Glutamatergic neuron (in vitro differentiated cells): ENCODE data around the gene ANO3. TPM values are rescaled to one million over a fixed set of nuclear protein-coding genes. Genes with fewer than 3 reads are reported as not detected.

Source experiments
- DNase-seq: peaks from one replicate; pipeline ENCODE4 v3.0.0; 2022
- H3K27ac Mint-ChIP-seq: one replicate; pipeline ENCODE4 v1.8.0; 2020; ENCODE audit warnings: mild to moderate bottlenecking, mixed read lengths, inconsistent platforms; ENCODE audit not compliant: unreplicated experiment
- H3K27me3 Mint-ChIP-seq: one replicate; pipeline ENCODE4 v1.8.0; 2020; ENCODE audit warnings: mild to moderate bottlenecking, moderate library complexity, mixed read lengths, inconsistent platforms; ENCODE audit not compliant: unreplicated experiment
- H3K36me3 Mint-ChIP-seq: one replicate; pipeline ENCODE4 v1.8.0; 2020; ENCODE audit warnings: mild to moderate bottlenecking, mixed read lengths, inconsistent platforms; ENCODE audit not compliant: unreplicated experiment
- H3K4me1 Mint-ChIP-seq: one replicate; pipeline ENCODE4 v1.8.0; 2020; ENCODE audit warnings: mild to moderate bottlenecking, low read depth, mixed read lengths, inconsistent platforms; ENCODE audit not compliant: unreplicated experiment
- H3K4me3 Mint-ChIP-seq: one replicate; pipeline ENCODE4 v1.8.0; 2020; ENCODE audit warnings: mild to moderate bottlenecking, mixed read lengths, inconsistent platforms; ENCODE audit not compliant: unreplicated experiment
- H3K9me3 Mint-ChIP-seq: one replicate; pipeline ENCODE4 v1.8.0; 2020; ENCODE audit warnings: mild to moderate bottlenecking, moderate library complexity, mixed read lengths, inconsistent platforms; ENCODE audit not compliant: unreplicated experiment
- CTCF ChIP-seq: fragments of 200-600 bp; sonication (generic); IDR thresholded peaks from one replicate; pipeline ENCODE4 v1.5.0; 2021; ENCODE audit not compliant: partially characterized antibody, unreplicated experiment
- total RNA-seq: library from RNA; stranded (reverse); fragmentation: NEBNext Ultra II Directional; extraction: Animal tissue kit (Norgen Biotek cat#: 25700); gene quantifications from one replicate; pipeline ENCODE4 v1.2.1, GENCODE V29; 2021; ENCODE audit not compliant: unreplicated experiment

Gene ANO3
- total RNA-seq, 1 donor from 2014 or later: 12.8 TPM

GRCh38 chr11:26539517-26539916 lies 207.6 kb downstream of the ANO3 start:
- H3K9me3 Mint-ChIP-seq: no peaks in the 10 kb centered on the region
- H3K4me1 Mint-ChIP-seq: peaks cover 5% of the 10 kb centered on the region

GRCh38 chr11:26541870-26542269 lies 209.9 kb downstream of the ANO3 start:
- no peak for DNase-seq
- Mint-ChIP-seq H3K27me3 (no peaks in the 10 kb centered on the region), H3K4me3 (no peak overlapping the region), H3K4me1 (peaks cover 10% of the 10 kb centered on the region), H3K9me3 (no peaks in the 10 kb centered on the region), H3K36me3 (no peaks in the 10 kb centered on the region), H3K27ac (no peak overlapping the region)
- TF ChIP-seq CTCF: no peak

More at GRCh38 chr11:26539517-26539916, 207.6 kb downstream of the ANO3 start:
- H3K4me3 Mint-ChIP-seq: no peak overlapping the region
- DNase-seq: no peak
- H3K27me3 Mint-ChIP-seq: no peaks in the 10 kb centered on the region
- no peaks in the 10 kb centered on the region for H3K36me3 Mint-ChIP-seq
- no peak overlapping the region for H3K27ac Mint-ChIP-seq
- TF ChIP-seq CTCF: no peak

- Mint-ChIP-seq H3K36me3 (no peaks in the 10 kb centered on the region), H3K27me3 (peaks cover 3% of the 10 kb centered on the region)
Observed at GRCh38 chr11:26549176-26549575, 217.2 kb downstream of the ANO3 start.

GRCh38 chr11:26550022-26550421 lies 218.1 kb downstream of the ANO3 start:
- DNase-seq: no peak
- Mint-ChIP-seq H3K36me3 (no peaks in the 10 kb centered on the region), H3K27me3 (peaks cover 3% of the 10 kb centered on the region), H3K4me1 (peaks cover 19% of the 10 kb centered on the region), H3K27ac (no peak overlapping the region), H3K9me3 (peaks cover 2% of the 10 kb centered on the region), H3K4me3 (no peak overlapping the region)
- TF ChIP-seq CTCF: no peak

More at GRCh38 chr11:26549176-26549575, 217.2 kb downstream of the ANO3 start:
- no peak for DNase-seq
- H3K27ac Mint-ChIP-seq: no peak overlapping the region
- TF ChIP-seq CTCF: no peak
- peaks cover 13% of the 10 kb centered on the region for H3K4me1 Mint-ChIP-seq
- H3K9me3 Mint-ChIP-seq: peaks cover 2% of the 10 kb centered on the region
- H3K4me3 Mint-ChIP-seq: no peak overlapping the region

GRCh38 chr11:26551186-26551801 lies 219.4 kb downstream of the ANO3 start:
- peak; percentile 56 for TF ChIP-seq CTCF
- Mint-ChIP-seq H3K27ac (no peak overlapping the region), H3K27me3 (peaks cover 3% of the 10 kb centered on the region), H3K4me3 (no peak overlapping the region), H3K4me1 (peaks cover 19% of the 10 kb centered on the region), H3K36me3 (no peaks in the 10 kb centered on the region), H3K9me3 (peaks cover 2% of the 10 kb centered on the region)
- no peak for DNase-seq
